Keratinocyte (primary cell): ENCODE data around the gene C1QTNF3. TPM values are rescaled to one million over a fixed set of nuclear protein-coding genes. Genes with fewer than 3 reads are reported as not detected.

Source experiments
- DNase-seq: peaks from one replicate; pipeline ENCODE4 v3.0.0-alpha.2; 2011; ENCODE audit warnings: low read depth, missing footprints, low spot score
- FAIRE-seq: peaks from 2 replicates; lab custom pipeline; 2011; peaks lifted over from hg19 to GRCh38; lab: Jason Lieb, UNC
- H2AFZ ChIP-seq: 2 replicates; pipeline ENCODE4 v1.6.0; 2012; ENCODE audit warnings: low read length, control low read depth, inconsistent platforms; ENCODE audit not compliant: control insufficient read depth
- H3K27ac ChIP-seq: 2 replicates; pipeline ENCODE4 v1.5.1; 2011; ENCODE audit warnings: low read length; ENCODE audit not compliant: control insufficient read depth, insufficient read depth
- H3K27me3 ChIP-seq: 3 replicates; pipeline ENCODE4 v1.6.0; 2011; ENCODE audit warnings: low read length; ENCODE audit not compliant: control insufficient read depth, insufficient read depth; ENCODE audit errors: extremely low read depth
- H3K36me3 ChIP-seq, 2 experiments: 2 replicates in 1 of 2; 3 replicates in 1 of 2; pipeline ENCODE4 v1.5.1; 2011; ENCODE audit warnings: low read length in 2 of 2, mild to moderate bottlenecking in 1 of 2; ENCODE audit not compliant: control insufficient read depth in 2 of 2, insufficient read depth in 2 of 2; ENCODE audit errors: extremely low read depth in 1 of 2
- H3K4me1 ChIP-seq: 3 replicates; pipeline ENCODE4 v1.5.1; 2011; ENCODE audit warnings: low read length; ENCODE audit not compliant: control insufficient read depth, insufficient read depth; ENCODE audit errors: extremely low read depth
- H3K4me2 ChIP-seq: 3 replicates; pipeline ENCODE4 v1.6.0; 2011; ENCODE audit warnings: low read depth, low read length; ENCODE audit not compliant: control insufficient read depth, insufficient read depth; ENCODE audit errors: extremely low read depth
- H3K4me3 ChIP-seq, 3 experiments: fragments of 200-600 bp in 1 of 3; sonication (generic) in 1 of 3; 2 replicates in 2 of 3; 3 replicates in 1 of 3; pipeline ENCODE4 v1.5.1; 2011 to 2016; ENCODE audit warnings: low read length in 3 of 3, mild to moderate bottlenecking in 3 of 3, control low read depth in 2 of 3, inconsistent platforms in 1 of 3, low read depth in 1 of 3, mixed read lengths in 1 of 3, mixed run types in 1 of 3, moderate library complexity in 1 of 3; ENCODE audit not compliant: control insufficient read depth in 2 of 3, insufficient read depth in 2 of 3; ENCODE audit errors: extremely low read depth in 1 of 3
- H3K79me2 ChIP-seq: 2 replicates; pipeline ENCODE4 v1.6.0; 2012; ENCODE audit warnings: low read length; ENCODE audit not compliant: control insufficient read depth, insufficient read depth
- H3K9ac ChIP-seq: 3 replicates; pipeline ENCODE4 v1.6.0; 2011; ENCODE audit warnings: low read length; ENCODE audit not compliant: control insufficient read depth, insufficient read depth; ENCODE audit errors: extremely low read depth
- H3K9me1 ChIP-seq: 3 replicates; pipeline ENCODE4 v1.6.0; 2011; ENCODE audit warnings: low read length; ENCODE audit not compliant: control insufficient read depth, insufficient read depth; ENCODE audit errors: extremely low read depth
- H3K9me3 ChIP-seq: 2 replicates; pipeline ENCODE4 v1.5.1; 2012; ENCODE audit warnings: low read depth, low read length; ENCODE audit not compliant: control insufficient read depth
- H4K20me1 ChIP-seq: 3 replicates; pipeline ENCODE4 v1.6.0; 2011; ENCODE audit warnings: low read length; ENCODE audit not compliant: control insufficient read depth, insufficient read depth; ENCODE audit errors: extremely low read depth
- CTCF ChIP-seq, 3 experiments: IDR thresholded peaks in 1 of 3; conservative IDR thresholded peaks in 1 of 3; optimal IDR thresholded peaks in 1 of 3; 2 replicates in 2 of 3; 3 replicates in 1 of 3; pipeline versions ENCODE3 to v1.5.1; 2011; ENCODE audit warnings: low read length in 3 of 3, mild to moderate bottlenecking in 3 of 3, moderate library complexity in 2 of 3, control low read depth in 1 of 3, inconsistent platforms in 1 of 3; ENCODE audit not compliant: insufficient read depth in 2 of 3; ENCODE audit errors: extremely low read depth in 1 of 3
- EZH2 ChIP-seq: IDR thresholded peaks from one replicate; pipeline ENCODE4 v1.6.1; 2012; ENCODE audit warnings: inconsistent platforms, mild to moderate bottlenecking, low read length, moderate library complexity
- dilution Hi-C: fragments of 300-500 bp; cut with MboI; formaldehyde crosslinking; loops from one replicate; pipeline ENCODE4 v1.7.0; 2020; ENCODE audit warnings: low sequenced_read_pairs; ENCODE audit not compliant: extremely low pct_ligation_motif_present
- polyA plus RNA-seq, 5 experiments: library from polyadenylated mRNA; depleted of rRNA in 3 of 5; stranded (reverse) in 3 of 5; stranded (forward) in 1 of 5; unstranded in 1 of 5; fragments of >200 nt; gene quantifications; 1 replicate in 1 of 5; 2 replicates in 3 of 5; 3 replicates in 1 of 5; pipeline versions ENCODE4 v1.2.1 to v1.2.3, GENCODE V29; 2011 to 2012; ENCODE audit warnings: missing spikeins in 2 of 5, low read depth in 1 of 5, low replicate concordance in 1 of 5

Gene C1QTNF3
- polyA plus RNA-seq, 1 donor (not counting 4 experiments of a cell fraction or from before 2014, with no cell fraction given): 1.0 TPM

GRCh38 chr5:34047143-34047542, 4.1 kb upstream of the C1QTNF3 start:
- Histone ChIP-seq H3K27ac (no peak overlapping the region), H2AFZ (no peak overlapping the region), H3K27me3 (no peaks in the 10 kb centered on the region), H3K36me3 (no peaks in the 10 kb centered on the region), H3K4me2 (no peak overlapping the region), H3K9ac (no peak overlapping the region), H3K4me1 (peaks cover 13% of the 10 kb centered on the region), H3K9me1 (no peaks in the 10 kb centered on the region), H3K4me3 (no peak overlapping the region), H3K79me2 (no peaks in the 10 kb centered on the region), H4K20me1 (no peaks in the 10 kb centered on the region), H3K9me3 (no peaks in the 10 kb centered on the region)
- FAIRE-seq (no peak), DNase-seq (no peak)
- TF ChIP-seq CTCF (optimal IDR thresholded peaks at IDR 0.05 in 1 of 3, IDR thresholded peaks at IDR 0.05 in 1 of 3, conservative IDR thresholded peaks at IDR 0.05 in 1 of 3; ENCODE audit: extremely low read depth in 1 of 3, insufficient read depth in 2 of 3, low read length in 3 of 3) (no peak), EZH2 (no peak)
- dilution Hi-C loops: no loop called here

GRCh38 chr5:34045996-34046395, 3.0 kb upstream of the C1QTNF3 start:
- no peaks in the 10 kb centered on the region for H3K27me3 ChIP-seq
- no peak overlapping the region for H2AFZ ChIP-seq
- H3K79me2 ChIP-seq: no peaks in the 10 kb centered on the region
- no peaks in the 10 kb centered on the region for H3K9me3 ChIP-seq
- H3K9me1 ChIP-seq: no peaks in the 10 kb centered on the region
- H3K4me3 ChIP-seq: no peak overlapping the region
- H4K20me1 ChIP-seq: no peaks in the 10 kb centered on the region
- no peak overlapping the region for H3K4me2 ChIP-seq
- DNase-seq (no peak), FAIRE-seq (no peak)
- no peak overlapping the region for H3K9ac ChIP-seq
- no peaks in the 10 kb centered on the region for H3K36me3 ChIP-seq
- H3K4me1 ChIP-seq: peaks cover 8% of the 10 kb centered on the region
- TF ChIP-seq EZH2 (no peak), CTCF (optimal IDR thresholded peaks at IDR 0.05 in 1 of 3, IDR thresholded peaks at IDR 0.05 in 1 of 3, conservative IDR thresholded peaks at IDR 0.05 in 1 of 3; ENCODE audit: extremely low read depth in 1 of 3, insufficient read depth in 2 of 3, low read length in 3 of 3) (no peak)
- H3K27ac ChIP-seq: no peak overlapping the region
- dilution Hi-C loops: no loop called here
